ENCODE measurements around the gene ENOX1. TPM values are rescaled to one million over a fixed set of nuclear protein-coding genes. Genes with fewer than 3 reads are reported as not detected.

ENOX1 gene
- total and polyA plus RNA-seq, 9 of the 15 experiments (the other 6 are each of a cell fraction or from before 2014, with no cell fraction given): not detected

DNA sequence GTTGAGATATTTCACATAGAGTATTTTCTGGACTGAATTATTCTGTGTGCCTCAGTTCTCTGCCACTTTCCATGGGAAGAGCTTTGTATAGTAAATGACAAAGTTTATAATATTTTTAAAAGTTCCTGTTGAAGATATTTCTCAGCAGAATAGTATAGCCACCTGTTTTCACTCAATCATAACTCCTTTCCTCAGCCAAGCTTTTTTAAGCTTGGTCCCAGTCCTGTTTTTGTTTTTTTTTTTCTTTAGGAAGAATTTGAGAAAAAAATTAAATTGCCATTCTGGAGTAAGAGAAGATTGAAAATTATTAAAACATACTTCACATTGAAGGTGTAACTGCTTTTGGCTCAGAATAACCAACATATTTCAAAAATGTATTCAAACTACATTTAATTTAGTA lies 55.5 kb downstream of the ENOX1 start (continued):
- TF ChIP-seq, protein P1, sequence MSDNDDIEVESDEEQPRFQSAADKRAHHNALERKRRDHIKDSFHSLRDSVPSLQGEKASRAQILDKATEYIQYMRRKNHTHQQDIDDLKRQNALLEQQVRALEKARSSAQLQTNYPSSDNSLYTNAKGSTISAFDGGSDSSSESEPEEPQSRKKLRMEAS (CRISPR knock-in tag; IDR thresholded peaks at IDR 0.05): no peak
- TF ChIP-seq RNF2 (IDR thresholded peaks at IDR 0.05) (no peak), RCOR1 (IDR thresholded peaks at IDR 0.05; ENCODE audit: borderline replicate concordance in 1 of 2, low read depth in 2 of 2, low read length in 2 of 2) (no peak), MIER1 (IDR thresholded peaks at IDR 0.05; ENCODE audit: low read depth) (no peak), HDAC3 (IDR thresholded peaks at IDR 0.05; ENCODE audit: borderline replicate concordance, partially characterized antibody) (no peak)

DNA sequence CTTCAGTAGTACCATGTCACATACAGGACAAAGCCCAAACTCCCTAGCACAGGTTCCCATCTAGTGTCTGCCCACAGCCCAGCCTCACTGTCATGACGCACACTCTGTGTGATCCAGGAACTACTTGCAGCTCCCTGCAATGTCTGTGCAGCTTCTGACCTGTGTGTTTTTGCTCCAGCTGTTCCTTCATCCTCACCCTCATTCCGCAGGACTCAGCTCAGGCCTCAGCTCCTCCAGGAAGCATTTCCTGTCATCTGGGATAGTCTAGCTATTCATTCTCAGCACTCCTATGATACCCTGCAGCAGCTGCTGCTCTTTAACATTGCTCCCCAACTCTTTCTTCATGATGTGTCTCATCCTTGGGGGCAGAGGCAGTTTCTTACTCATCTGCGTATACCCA lies 56.1 kb downstream of the ENOX1 start:
- H3K4me1 ChIP-seq (replicated peaks in 1 of 2; ENCODE audit: control insufficient read depth in 2 of 2, insufficient read depth in 2 of 2, low read length in 2 of 2): no peaks in the 10 kb centered on the region
- no peaks in the 10 kb centered on the region for H3K36me3 ChIP-seq (ENCODE audit: control insufficient read depth, insufficient read depth, low read length)
- intact Hi-C loops (cut with micrococcal nuclease): no loop called here
- 11% methylated on average over 3 of the region's 3 CpGs for WGBS (ENCODE audit: insufficient coverage, low coverage, missing lambda C conversion rate)
- H4K20me1 ChIP-seq (replicated peaks; ENCODE audit: control insufficient read depth, insufficient read depth, low read length): no peaks in the 10 kb centered on the region
- CTCF ChIA-PET (ENCODE audit: low intra/inter-chr PET ratio): no interaction called here
- H3K27me3 ChIP-seq (ENCODE audit: control insufficient read depth in 2 of 2, insufficient read depth in 2 of 2, low read length in 2 of 2): no peaks in the 10 kb centered on the region
- FAIRE-seq (no peak), ATAC-seq (no peak), DNase-seq (ENCODE audit: extremely low read depth in 1 of 4, low spot score in 3 of 4) (no peak)
- no TSS peak for BruUV-seq (replicated peaks)
- no peak overlapping the region for H3K4me2 ChIP-seq (ENCODE audit: insufficient read depth, low read length)
- H3K9me3 ChIP-seq (replicated peaks; ENCODE audit: control insufficient read depth, insufficient read depth, low read depth, low read length): no peaks in the 10 kb centered on the region
- no peak overlapping the region for H3K27ac ChIP-seq (ENCODE audit: extremely low read depth, low read depth, low read length)
- H2AFZ ChIP-seq (ENCODE audit: low read depth, low read length): no peak overlapping the region
- no peaks in the 10 kb centered on the region for H3K79me2 ChIP-seq (ENCODE audit: control insufficient read depth, insufficient read depth, low read length)
- POLR2A ChIA-PET: no interaction called here
- in situ Hi-C loops (cut with MboI): no loop called here
- H3K9me1 ChIP-seq (ENCODE audit: control insufficient read depth, insufficient read depth, low read length): no peaks in the 10 kb centered on the region
- TF ChIP-seq KLF1 (tag; IDR thresholded peaks at IDR 0.05): no peak
- TF ChIP-seq FUS (optimal IDR thresholded peaks at IDR 0.05; ENCODE audit: low read depth, low read length): no peak
- TF ChIP-seq ZSCAN29 (IDR thresholded peaks at IDR 0.05): no peak
- H3K9ac ChIP-seq (ENCODE audit: insufficient read depth in 1 of 2, low read depth in 2 of 2, low read length in 2 of 2): no peak overlapping the region
- no peak overlapping the region for H3K4me3 ChIP-seq
